GM18520 (cell line): ENCODE data around the gene DVL1.

Source experiments
- ATAC-seq: cut with Tn5 transposase; IDR thresholded peaks from one replicate; pipeline ENCODE4 v1.9.1; 2021; ENCODE audit not compliant: unreplicated experiment

The DVL1 gene

GRCh38 chr1:1285611-1286311 is 63.5 kb downstream of the DVL1 start:
- no peak for ATAC-seq
